Right atrium auricular region (tissue), 2 donors: ENCODE data around the gene BBS10. TPM values are rescaled to one million over a fixed set of nuclear protein-coding genes. Genes with fewer than 3 reads are reported as not detected.

Source experiments
- DNase-seq: peaks from one replicate; pipeline ENCODE4 v3.0.0-alpha.2; 2019; ENCODE audit warnings: low spot score
- H3K27ac ChIP-seq, 2 donors: fragments of 200-600 bp; sonication (generic); 1 replicate in 1 of 2; 2 replicates in 1 of 2; pipeline ENCODE4 v1.5.1; 2016 to 2019
- H3K27me3 ChIP-seq, 2 donors: fragments of 200-600 bp; sonication (generic); one replicate each; pipeline versions ENCODE4 v1.5.1 to v1.6.0; 2017 to 2019
- H3K36me3 ChIP-seq: fragments of 200-600 bp; sonication (generic); one replicate; pipeline ENCODE4 v1.5.1; 2016
- H3K4me1 ChIP-seq, 2 donors: fragments of 200-600 bp; sonication (generic); one replicate each; pipeline versions ENCODE4 v1.5.1 to v1.6.0; 2017 to 2019
- H3K4me3 ChIP-seq, 2 donors: fragments of 200-600 bp; sonication (generic); 1 replicate in 1 of 2; 2 replicates in 1 of 2; pipeline ENCODE4 v1.5.1; 2017 to 2019; ENCODE audit warnings: mild to moderate bottlenecking in 1 of 2, moderate library complexity in 1 of 2
- H3K9me3 ChIP-seq, 2 donors: fragments of 200-600 bp; sonication (generic); one replicate each; pipeline ENCODE4 v1.5.1; 2019
- total RNA-seq, 2 donors: library from RNA; depleted of rRNA; stranded (reverse); fragments of >200 nt; gene quantifications; one replicate each; pipeline ENCODE4 v1.1.0, GENCODE V29; 2016
- TF ChIP-seq, protein P1 (sequence below), 2 donors: fragments of 200-600 bp; sonication (generic); IDR thresholded peaks; one replicate each; pipeline ENCODE4 v1.5.1; 2019; ENCODE audit warnings: antibody characterized with exemption in 2 of 2

Gene BBS10
- total RNA-seq, 2 donors from 2014 or later = 9.3 to 12.9 TPM

DNA sequence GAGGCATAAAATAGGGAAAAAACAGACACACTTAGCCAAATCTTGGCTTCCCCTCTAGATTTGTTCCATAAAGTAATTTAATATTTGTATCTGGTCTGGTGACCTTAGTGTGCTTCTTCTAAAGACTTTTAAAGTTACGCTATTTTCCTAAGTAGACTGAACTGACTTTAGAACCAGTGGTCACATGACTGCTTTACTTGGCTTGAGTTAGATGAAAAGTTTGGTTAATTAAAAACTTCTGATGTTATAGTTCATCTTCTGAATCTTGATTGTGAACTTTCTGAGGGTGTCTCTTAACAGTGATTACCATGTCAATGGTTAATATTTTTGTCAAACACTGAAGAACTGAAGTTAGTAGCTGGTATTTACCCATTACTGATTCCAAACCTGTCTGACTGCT is 2.6 kb downstream of the BBS10 start:
- Histone ChIP-seq H3K27me3 (no peaks in the 10 kb centered on the region), H3K4me1 (peaks cover 0 to 39% of the 10 kb centered on the region in 2 donors), H3K4me3 (no peak overlapping the region), H3K36me3 (no peaks in the 10 kb centered on the region), H3K9me3 (no peaks in the 10 kb centered on the region), H3K27ac (peak overlapping the region in 1 of 2 donors; percentile 28)
- TF ChIP-seq, protein P1, sequence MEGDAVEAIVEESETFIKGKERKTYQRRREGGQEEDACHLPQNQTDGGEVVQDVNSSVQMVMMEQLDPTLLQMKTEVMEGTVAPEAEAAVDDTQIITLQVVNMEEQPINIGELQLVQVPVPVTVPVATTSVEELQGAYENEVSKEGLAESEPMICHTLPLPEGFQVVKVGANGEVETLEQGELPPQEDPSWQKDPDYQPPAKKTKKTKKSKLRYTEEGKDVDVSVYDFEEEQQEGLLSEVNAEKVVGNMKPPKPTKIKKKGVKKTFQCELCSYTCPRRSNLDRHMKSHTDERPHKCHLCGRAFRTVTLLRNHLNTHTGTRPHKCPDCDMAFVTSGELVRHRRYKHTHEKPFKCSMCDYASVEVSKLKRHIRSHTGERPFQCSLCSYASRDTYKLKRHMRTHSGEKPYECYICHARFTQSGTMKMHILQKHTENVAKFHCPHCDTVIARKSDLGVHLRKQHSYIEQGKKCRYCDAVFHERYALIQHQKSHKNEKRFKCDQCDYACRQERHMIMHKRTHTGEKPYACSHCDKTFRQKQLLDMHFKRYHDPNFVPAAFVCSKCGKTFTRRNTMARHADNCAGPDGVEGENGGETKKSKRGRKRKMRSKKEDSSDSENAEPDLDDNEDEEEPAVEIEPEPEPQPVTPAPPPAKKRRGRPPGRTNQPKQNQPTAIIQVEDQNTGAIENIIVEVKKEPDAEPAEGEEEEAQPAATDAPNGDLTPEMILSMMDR (IDR thresholded peaks at IDR 0.05) = no peak
- DNase-seq = no peak

- no peak for DNase-seq
- no peaks in the 10 kb centered on the region for H3K9me3 ChIP-seq
- H3K4me3 ChIP-seq = no peak overlapping the region
- TF ChIP-seq, protein P1 (IDR thresholded peaks at IDR 0.05) = no peak
- no peaks in the 10 kb centered on the region for H3K27me3 ChIP-seq
- H3K4me1 ChIP-seq = peaks cover 0 to 23% of the 10 kb centered on the region in 2 donors
- peak overlapping the region in 1 of 2 donors; percentile 39 for H3K27ac ChIP-seq
- no peaks in the 10 kb centered on the region for H3K36me3 ChIP-seq
These were observed 6.7 kb downstream of the BBS10 start for GRCh38 chr12:76341436-76342030.

DNA sequence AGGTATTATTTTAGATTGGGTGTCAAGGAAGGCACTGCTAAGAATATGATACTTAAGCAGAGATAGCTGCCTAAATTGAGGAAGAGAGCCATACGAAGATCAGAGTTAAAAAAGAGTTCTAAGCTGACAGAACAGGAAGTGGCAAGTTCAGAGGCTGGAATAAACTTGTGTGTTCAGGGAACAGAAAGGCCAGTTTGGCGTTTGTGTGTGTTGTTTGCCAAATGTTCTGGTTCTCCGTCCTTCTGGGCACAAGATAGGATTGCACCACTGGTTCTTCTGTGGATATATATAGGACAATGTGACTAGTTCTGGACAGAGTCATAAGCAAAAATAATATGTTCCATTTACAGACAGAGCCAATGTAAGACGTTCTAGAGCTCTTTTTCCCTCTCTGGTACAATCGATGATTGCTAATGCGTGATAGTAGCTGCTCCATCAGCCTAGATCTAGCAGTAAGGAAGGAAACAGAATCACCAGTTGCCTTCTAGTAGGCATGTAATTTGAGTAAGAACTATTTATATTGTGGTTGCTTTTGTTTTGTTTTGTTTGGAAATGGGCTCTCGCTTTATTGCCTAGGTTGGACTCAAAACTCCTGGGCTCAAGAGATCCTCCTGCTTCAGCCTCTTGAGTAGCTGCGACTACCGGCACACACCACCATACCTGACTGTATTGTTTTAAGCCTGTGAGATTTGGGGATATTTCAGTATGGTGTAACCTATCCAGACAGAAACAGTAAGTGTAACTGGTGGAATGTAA is 7.4 kb downstream of the BBS10 start:
- Histone ChIP-seq H3K27me3 (no peaks in the 10 kb centered on the region), H3K4me1 (peaks cover 0 to 16% of the 10 kb centered on the region in 2 donors), H3K9me3 (no peaks in the 10 kb centered on the region), H3K36me3 (no peaks in the 10 kb centered on the region), H3K4me3 (no peak overlapping the region), H3K27ac (peak overlapping the region; percentile 39 to 43)
- TF ChIP-seq, protein P1 (IDR thresholded peaks at IDR 0.05) = no peak
- no peak for DNase-seq

DNA sequence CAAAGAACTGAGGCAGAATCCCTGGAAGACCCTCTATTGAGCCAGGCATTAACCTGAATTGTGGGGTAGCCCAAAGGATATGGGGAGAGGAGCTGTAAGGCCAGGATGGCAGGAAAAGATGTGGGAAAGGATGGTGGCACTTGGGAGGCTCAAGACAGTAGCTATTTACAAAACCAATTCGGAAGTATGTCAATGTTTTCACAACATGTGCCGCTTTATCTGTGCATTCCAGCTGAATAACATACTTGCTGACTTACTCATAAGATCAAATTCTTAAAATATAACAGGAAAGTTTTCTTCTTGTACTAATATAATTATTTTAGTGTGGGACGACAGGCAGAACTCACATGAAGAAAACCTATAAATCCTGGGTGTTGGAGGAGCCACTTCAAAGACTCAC is 10.6 kb downstream of the BBS10 start:
- Histone ChIP-seq H3K27ac (no peak overlapping the region), H3K27me3 (no peaks in the 10 kb centered on the region), H3K36me3 (no peaks in the 10 kb centered on the region), H3K4me3 (no peak overlapping the region), H3K9me3 (no peaks in the 10 kb centered on the region), H3K4me1 (peaks cover 0 to 3% of the 10 kb centered on the region in 2 donors)
- TF ChIP-seq, protein P1 (IDR thresholded peaks at IDR 0.05) = no peak
- no peak for DNase-seq

GRCh38 chr12:76332606-76333005 is 15.6 kb downstream of the BBS10 start:
- Histone ChIP-seq H3K27ac (no peak overlapping the region), H3K4me3 (no peak overlapping the region), H3K36me3 (no peaks in the 10 kb centered on the region), H3K4me1 (no peaks in the 10 kb centered on the region), H3K27me3 (no peaks in the 10 kb centered on the region), H3K9me3 (no peaks in the 10 kb centered on the region)
- no peak for DNase-seq
- TF ChIP-seq, protein P1 (IDR thresholded peaks at IDR 0.05) = no peak
